GM19025 (cell line): ENCODE data around the gene CCT5.
"Not testable (repeated sequence)": the region's sequence is repeated elsewhere in the genome, so short reads cannot be mapped to it uniquely, and the experiment has no call there.

Experiments
- ATAC-seq: cut with Tn5 transposase; IDR thresholded peaks from one replicate; pipeline ENCODE4 v1.9.1; 2021; ENCODE audit warnings: mild to moderate bottlenecking, low read depth, moderate library complexity; ENCODE audit not compliant: unreplicated experiment

CCT5 gene

DNA sequence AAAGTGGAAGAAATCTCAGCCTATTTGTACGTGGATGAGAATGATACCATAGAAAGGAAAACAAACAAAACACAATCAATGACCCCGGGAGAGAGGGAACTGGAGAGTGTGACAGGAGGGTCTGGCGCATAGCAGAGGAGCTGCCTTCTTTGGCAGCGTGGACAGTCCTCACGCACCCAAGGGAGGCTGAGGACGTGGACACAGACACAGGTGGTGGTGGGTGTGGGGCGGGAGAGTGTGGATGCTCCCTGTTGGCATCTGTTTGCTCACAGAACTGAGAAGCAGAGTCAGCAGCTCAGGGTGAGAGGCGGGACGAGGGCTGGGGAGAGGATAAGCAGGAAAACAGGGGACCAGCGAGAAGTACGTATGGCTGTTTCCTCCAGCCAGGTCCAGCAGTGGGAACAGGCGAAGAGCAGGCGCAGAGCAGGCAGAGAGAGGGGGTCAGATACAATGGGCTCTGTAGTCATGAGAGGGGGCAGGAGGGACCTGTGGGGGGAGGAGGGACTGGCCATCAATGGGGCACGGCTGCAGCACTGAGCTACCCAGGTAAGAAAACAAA, 47.6 kb downstream of the CCT5 start:
- no peak for ATAC-seq

GRCh38 chr5:10300246-10300645, 50.2 kb downstream of the CCT5 start:
- no peak for ATAC-seq

GRCh38 chr5:10301266-10301665, 51.2 kb downstream of the CCT5 start:
- no peak for ATAC-seq

- no peak for ATAC-seq
These were observed 51.9 kb downstream of the CCT5 start for GRCh38 chr5:10301842-10302610.

- no peak for ATAC-seq
These were observed 53.1 kb downstream of the CCT5 start for GRCh38 chr5:10303201-10303600.

- ATAC-seq, result no peak
These were observed 53.7 kb downstream of the CCT5 start for GRCh38 chr5:10303699-10304170.

DNA sequence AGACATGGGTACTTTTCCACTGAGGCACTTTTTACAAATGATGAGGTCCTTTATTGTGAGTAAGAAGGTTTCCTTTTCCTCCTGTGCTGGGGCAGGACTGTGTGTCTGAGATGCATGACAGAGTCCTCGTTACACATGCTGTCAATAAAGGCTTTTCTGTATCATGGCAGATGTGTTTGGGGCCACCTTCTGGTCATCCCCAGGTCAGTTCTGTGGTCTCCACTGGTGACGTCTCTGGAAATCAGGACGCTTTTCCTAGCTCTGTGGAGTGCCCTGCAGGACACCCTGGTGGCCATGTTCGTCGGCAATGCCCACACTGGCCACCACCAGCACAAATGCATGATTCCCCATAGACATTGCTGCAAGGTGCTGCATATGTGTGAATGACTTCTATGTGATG, 54.9 kb downstream of the CCT5 start:
- ATAC-seq, result no peak

DNA sequence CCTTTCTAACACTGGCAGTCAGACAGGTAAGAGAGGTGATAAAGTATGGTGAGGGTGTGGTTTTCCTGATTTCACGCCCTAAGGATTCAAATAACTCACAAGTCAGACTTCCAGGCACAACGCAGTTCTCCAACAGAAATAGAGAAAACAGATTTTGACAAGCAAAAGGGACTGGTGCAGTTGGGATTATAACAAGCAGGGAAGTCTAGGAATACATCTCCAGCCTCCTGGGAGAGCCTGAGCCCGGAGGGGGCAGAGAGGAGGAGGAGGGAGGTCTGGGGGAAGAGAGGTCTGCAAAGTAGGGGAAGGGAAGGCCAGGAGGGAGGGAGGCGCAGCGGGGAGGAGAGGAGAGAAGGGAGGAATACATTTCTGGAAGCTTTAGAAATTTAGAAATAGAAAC, 56.0 kb downstream of the CCT5 start:
- ATAC-seq, result no peak

DNA sequence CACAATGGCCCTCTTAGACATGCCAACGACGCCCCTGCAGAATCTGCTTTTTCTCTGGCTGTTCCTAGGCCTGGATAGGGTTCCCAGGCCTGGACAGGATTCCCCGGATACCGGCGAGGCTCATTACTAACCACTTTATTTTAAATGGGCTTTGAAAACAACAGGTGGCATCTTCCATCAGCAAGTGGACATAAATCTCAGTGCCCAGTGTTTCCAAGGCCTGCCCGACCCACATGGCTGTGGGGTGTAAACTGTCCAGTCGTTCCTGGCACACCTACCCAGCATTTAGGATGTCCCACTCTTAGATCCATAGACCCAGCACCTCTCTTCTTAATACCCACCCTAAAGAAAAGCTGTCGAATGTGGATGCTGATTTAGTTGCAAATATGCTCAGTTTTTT, 56.7 kb downstream of the CCT5 start:
- ATAC-seq, result no peak

- ATAC-seq, result peak; percentile 78
These were observed 57.4 kb downstream of the CCT5 start, which contains the start of gene CMBL for GRCh38 chr5:10307206-10308148. CMBL (minus strand) TSS chr5:10307902; CDS start chr5:10290762, 17,140 bp downstream.

DNA sequence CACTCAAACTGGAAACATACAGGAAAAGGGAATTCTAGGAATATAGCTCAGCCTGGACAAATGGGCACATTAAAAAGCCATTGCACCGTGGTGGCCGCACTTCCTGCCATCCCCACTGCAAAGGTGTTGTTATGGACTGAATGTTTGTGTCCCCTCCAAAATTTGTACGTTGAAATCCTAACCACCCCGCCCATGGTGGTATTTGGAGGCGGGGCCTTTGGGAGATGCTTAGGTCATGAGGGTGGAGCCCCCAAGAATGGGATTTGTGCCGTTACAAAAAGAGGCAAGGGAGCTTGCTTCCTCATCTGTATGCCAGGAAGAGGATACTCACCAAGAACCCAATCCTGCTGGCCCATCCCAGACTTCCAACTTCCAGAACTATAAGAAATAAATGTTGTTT, 58.8 kb downstream of the CCT5 start:
- ATAC-seq, result no peak

GRCh38 chr5:10310066-10310779, 60.1 kb downstream of the CCT5 start:
- ATAC-seq, result no peak

DNA sequence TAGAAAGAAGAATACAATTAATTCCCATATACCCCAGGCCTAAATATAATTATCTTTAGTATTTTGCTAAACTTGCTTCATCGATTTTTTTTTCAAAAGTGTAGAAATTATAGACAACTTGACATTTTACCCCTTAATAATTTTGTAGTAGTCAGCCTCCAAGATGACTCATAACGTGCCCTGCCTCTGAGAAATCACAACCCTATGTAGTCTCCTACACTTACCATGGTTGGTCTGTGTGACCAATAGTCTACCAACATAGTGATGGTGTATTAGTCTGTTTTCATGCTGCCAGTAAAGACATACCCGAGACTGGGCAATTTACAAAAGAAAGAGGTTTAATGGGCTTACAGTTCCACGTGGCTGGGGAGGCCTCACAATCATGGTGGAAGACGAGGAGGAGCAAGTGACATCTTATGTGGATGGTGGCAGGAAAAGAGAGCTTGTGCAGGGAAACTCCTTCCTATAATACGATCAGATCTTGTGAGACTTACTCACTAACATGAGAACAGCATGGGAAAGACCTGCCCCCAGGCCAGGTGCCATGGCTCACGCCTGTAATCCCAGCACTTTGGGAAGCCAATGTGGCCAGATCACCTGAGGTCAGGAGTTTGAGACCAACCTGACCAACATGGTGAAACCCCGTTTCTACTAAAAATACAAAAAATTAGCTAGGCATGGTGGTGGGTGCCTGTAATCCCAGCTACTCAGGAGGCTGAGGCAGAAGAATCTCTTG, 60.9 kb downstream of the CCT5 start:
- not testable (repeated sequence) for ATAC-seq

GRCh38 chr5:10311595-10312425, 61.7 kb downstream of the CCT5 start:
- no peak for ATAC-seq

DNA sequence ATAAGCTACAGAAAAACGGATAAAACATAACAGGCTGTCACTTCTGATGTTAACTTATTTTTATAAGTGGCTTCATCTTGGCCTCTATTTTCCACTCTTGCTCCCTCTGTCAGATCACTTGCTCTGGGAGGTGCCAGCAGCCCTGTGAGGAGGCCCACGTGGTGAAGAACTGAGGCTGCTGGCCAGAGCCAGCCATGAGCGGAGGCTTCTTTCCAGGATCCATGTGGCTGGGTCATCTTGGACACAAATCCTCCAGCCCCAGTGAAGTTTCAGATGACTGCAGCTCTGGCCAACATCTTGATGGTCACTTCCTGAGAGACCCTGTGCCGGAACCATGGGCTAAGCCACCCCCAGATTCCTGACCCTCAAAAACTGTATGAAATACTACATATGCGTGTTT, 65.1 kb downstream of the CCT5 start:
- ATAC-seq, result no peak
